Pancreas (tissue), 10 donors: Measurements from ENCODE around the gene GPR3. TPM values are rescaled to one million over a fixed set of nuclear protein-coding genes. Genes with fewer than 3 reads are reported as not detected.

Experiments
- ATAC-seq, 4 donors: fragments of 200-7000 bp; cut with Tn5 transposase; one replicate each; pipeline versions ENCODE4 v1.8.0 to v1.9.1; 2020; ENCODE audit warnings: mild to moderate bottlenecking in 4 of 4, moderate library complexity in 4 of 4
- DNase-seq, 6 donors: peaks; one replicate each; pipeline ENCODE4 v3.0.0-alpha.2; 2020
- FAIRE-seq: peaks from 2 replicates; lab custom pipeline; 2012; peaks lifted over from hg19 to GRCh38; lab: Jason Lieb, UNC
- H3K27ac ChIP-seq, 4 donors: fragments of 200-600 bp; sonication (generic); 1 replicate in 3 of 4; 2 replicates in 1 of 4; pipeline versions ENCODE4 v1.5.0 to v1.8.0; 2020
- H3K27me3 ChIP-seq, 4 donors: fragments of 200-600 bp; one replicate each; pipeline ENCODE4 v1.8.0; 2021
- H3K36me3 ChIP-seq, 3 donors: fragments of 200-600 bp; sonication (generic) in 1 of 3; one replicate each; pipeline versions ENCODE4 v1.5.0 to v1.8.0; 2020 to 2021
- H3K4me1 ChIP-seq, 3 donors: fragments of 200-600 bp; one replicate each; pipeline ENCODE4 v1.8.0; 2021
- H3K4me3 ChIP-seq, 4 donors: fragments of 200-600 bp; sonication (generic) in 2 of 4; one replicate each; pipeline versions ENCODE4 v1.5.0 to v1.8.0; 2020 to 2021
- H3K9me3 ChIP-seq, 4 donors: fragments of 200-600 bp; one replicate each; pipeline ENCODE4 v1.8.0; 2021
- WGBS, 2 donors: extraction: QIAGEN DNeasy Blood & Tissue Kit; methylation state at CpG; one replicate each; pipeline ENCODE4 v1.1.7; 2013; 5-methylcytosine and 5-hydroxymethylcytosine counted together
- intact Hi-C, 3 donors: fragments of 100-400 bp; cut with DNase I; formaldehyde crosslinking; loops; one replicate each; pipeline versions ENCODE4 v1.11.1 to v1.14.2; 2022
- polyA plus RNA-seq, 2 donors: library from polyadenylated mRNA; stranded (reverse); fragments of 200-250 nt; gene quantifications; one replicate each; pipeline ENCODE4 v1.2.3, GENCODE V29; 2013
- total RNA-seq, 6 donors: library from RNA; stranded (reverse); fragmentation: NEBNext Ultra II Directional in 4 of 6; extraction: Animal tissue kit (Norgen Biotek cat#: 25700) in 4 of 6; gene quantifications; one replicate each; pipeline versions ENCODE4 v1.2.1 to v1.2.4, GENCODE V29; 2021 to 2023
- TF ChIP-seq, protein P1 (sequence below), 4 donors: fragments of 200-600 bp; sonication (generic) in 3 of 4; IDR thresholded peaks; one replicate each; pipeline versions ENCODE4 v1.5.0 to v1.8.0; 2021; ENCODE audit warnings: antibody characterized with exemption in 4 of 4
- donor health status: healthy with polysubstance abuse.
- donor health status: DM: no; HTN: no; CAD: no; lungs with moderate emphysema.
- donor health status: DM: no; HTN: no; CAD: no.
- donor health status: control.
- donor health status: control.
- donor health status: Bipolar disorder and iron deficiency.
- donor health status: DM: yes; HTN: yes; CAD: no.
- donor health status: DM: no; HTN: no; CAD: no.
- donor health status: DM: no; HTN: no; CAD: no.
- donor health status: DM: yes; HTN: yes; CAD: no.

Gene GPR3, protein sequence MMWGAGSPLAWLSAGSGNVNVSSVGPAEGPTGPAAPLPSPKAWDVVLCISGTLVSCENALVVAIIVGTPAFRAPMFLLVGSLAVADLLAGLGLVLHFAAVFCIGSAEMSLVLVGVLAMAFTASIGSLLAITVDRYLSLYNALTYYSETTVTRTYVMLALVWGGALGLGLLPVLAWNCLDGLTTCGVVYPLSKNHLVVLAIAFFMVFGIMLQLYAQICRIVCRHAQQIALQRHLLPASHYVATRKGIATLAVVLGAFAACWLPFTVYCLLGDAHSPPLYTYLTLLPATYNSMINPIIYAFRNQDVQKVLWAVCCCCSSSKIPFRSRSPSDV
- total RNA-seq (under 1 TPM in 3 of 6 donors, not detected in 3; 0.09 to 0.28 (median 0.21) TPM), polyA plus RNA-seq (under 1 TPM; 0.30 to 0.52 TPM)

GRCh38 chr1:27392096-27392777 is at the start of gene GPR3:
Gene GPR3 (plus strand): TSS chr1:27392622. CDS start chr1:27393799, 1,177 bp downstream.
- peak; percentile 81 to 90 (median 88) for ATAC-seq
- no peak for FAIRE-seq
- Histone ChIP-seq H3K27ac (no peak within 1 kb of the TSS), H3K36me3 (no peaks in the 10 kb centered on the region), H3K9me3 (no peaks in the 10 kb centered on the region), H3K27me3 (no peaks in the 10 kb centered on the region), H3K4me3 (peak within 1 kb of the TSS; percentile 7 to 59 (median 18)), H3K4me1 (peaks cover 0 to 5% (median 4%) of the 10 kb centered on the region in 3 donors)
- peak; percentile 78 to 92 (median 88) for DNase-seq
- TF ChIP-seq, protein P1, sequence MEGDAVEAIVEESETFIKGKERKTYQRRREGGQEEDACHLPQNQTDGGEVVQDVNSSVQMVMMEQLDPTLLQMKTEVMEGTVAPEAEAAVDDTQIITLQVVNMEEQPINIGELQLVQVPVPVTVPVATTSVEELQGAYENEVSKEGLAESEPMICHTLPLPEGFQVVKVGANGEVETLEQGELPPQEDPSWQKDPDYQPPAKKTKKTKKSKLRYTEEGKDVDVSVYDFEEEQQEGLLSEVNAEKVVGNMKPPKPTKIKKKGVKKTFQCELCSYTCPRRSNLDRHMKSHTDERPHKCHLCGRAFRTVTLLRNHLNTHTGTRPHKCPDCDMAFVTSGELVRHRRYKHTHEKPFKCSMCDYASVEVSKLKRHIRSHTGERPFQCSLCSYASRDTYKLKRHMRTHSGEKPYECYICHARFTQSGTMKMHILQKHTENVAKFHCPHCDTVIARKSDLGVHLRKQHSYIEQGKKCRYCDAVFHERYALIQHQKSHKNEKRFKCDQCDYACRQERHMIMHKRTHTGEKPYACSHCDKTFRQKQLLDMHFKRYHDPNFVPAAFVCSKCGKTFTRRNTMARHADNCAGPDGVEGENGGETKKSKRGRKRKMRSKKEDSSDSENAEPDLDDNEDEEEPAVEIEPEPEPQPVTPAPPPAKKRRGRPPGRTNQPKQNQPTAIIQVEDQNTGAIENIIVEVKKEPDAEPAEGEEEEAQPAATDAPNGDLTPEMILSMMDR (IDR thresholded peaks at IDR 0.05) = peak in 1 of 4 donors; percentile 18
- WGBS, 2 donors = 2 to 3% methylated on average over 60 to 69 of the region's 69 CpGs
- intact Hi-C loops = loop anchor here (5.0 to 10.0 kb wide), 3 partner anchors 35 to 95 kb away; no protein-coding TSS in a partner anchor

GRCh38 chr1:27342778-27343638 is 49.4 kb upstream of the GPR3 start:
- peaks cover 0 to 4% (median 3%) of the 10 kb centered on the region in 3 donors for H3K4me1 ChIP-seq
- intact Hi-C loops = no loop called here
- H3K27me3 ChIP-seq = no peaks in the 10 kb centered on the region
- WGBS, 2 donors = 26 to 34% methylated on average over 31 of the region's 31 CpGs
- FAIRE-seq (no peak), ATAC-seq (peak; percentile 72 to 84 (median 81)), DNase-seq (peak; percentile 68 to 91 (median 78))
- H3K36me3 ChIP-seq = no peaks in the 10 kb centered on the region
- H3K27ac ChIP-seq = peak overlapping the region; percentile 46 to 69 (median 62)
- no peaks in the 10 kb centered on the region for H3K9me3 ChIP-seq
- TF ChIP-seq, protein P1 (IDR thresholded peaks at IDR 0.05) = no peak
- peak overlapping the region; percentile 21 to 67 (median 50) for H3K4me3 ChIP-seq

- DNase-seq = no peak
- WGBS, 2 donors = 30 to 42% methylated on average over 5 of the region's 5 CpGs
- Histone ChIP-seq H3K4me3 (peak overlapping the region; percentile 21 to 67 (median 50)), H3K36me3 (no peaks in the 10 kb centered on the region), H3K9me3 (no peaks in the 10 kb centered on the region), H3K4me1 (peaks cover 0 to 5% (median 3%) of the 10 kb centered on the region in 3 donors), H3K27me3 (no peaks in the 10 kb centered on the region), H3K27ac (no peak overlapping the region)
- intact Hi-C loops = no loop called here
- peak in 3 of 4 donors; percentile 1 to 3 (median 1) for ATAC-seq
- TF ChIP-seq, protein P1 (IDR thresholded peaks at IDR 0.05) = no peak
- no peak for FAIRE-seq
Measured at GRCh38 chr1:27343639-27344025, 48.8 kb upstream of the GPR3 start.

GRCh38 chr1:27345272-27345671 is 47.1 kb upstream of the GPR3 start:
- ATAC-seq (no peak), DNase-seq (no peak), FAIRE-seq (no peak)
- no peaks in the 10 kb centered on the region for H3K27me3 ChIP-seq
- H3K4me1 ChIP-seq = peaks cover 0 to 7% (median 3%) of the 10 kb centered on the region in 3 donors
- no peaks in the 10 kb centered on the region for H3K36me3 ChIP-seq
- intact Hi-C loops = no loop called here
- no peak overlapping the region for H3K27ac ChIP-seq
- no peak overlapping the region for H3K4me3 ChIP-seq
- TF ChIP-seq, protein P1 (IDR thresholded peaks at IDR 0.05) = no peak
- WGBS, 2 donors = 90 to 94% methylated on average over 10 to 12 of the region's 12 CpGs
- H3K9me3 ChIP-seq = no peaks in the 10 kb centered on the region
